ENCODE measurements around the gene MTOR. TPM values are rescaled to one million over a fixed set of nuclear protein-coding genes. Genes with fewer than 3 reads are reported as not detected.
"Not testable (repeated sequence)": the region's sequence is repeated elsewhere in the genome, so short reads cannot be mapped to it uniquely, and the experiment has no call there.

The MTOR gene
- total RNA-seq, 1 donor from 2014 or later = 23.6 TPM

GRCh38 chr1:11067716-11068599 is 194.4 kb downstream of the MTOR start:
- intact Hi-C loops (cut with DNase I) = no loop called here
- no peak overlapping the region for H3K27ac ChIP-seq
- DNase-seq (ENCODE audit: extremely low spot score in 2 of 2) = no peak

GRCh38 chr1:11065796-11066195 is 196.6 kb downstream of the MTOR start:
- no peak for DNase-seq (ENCODE audit: extremely low spot score in 2 of 2)
- Histone ChIP-seq H3K9me3 (no peaks in the 10 kb centered on the region), H3K27ac (no peak overlapping the region), H3K4me3 (no peak overlapping the region), H3K4me1 (peaks cover 9% of the 10 kb centered on the region), H3K27me3 (no peaks in the 10 kb centered on the region), H3K36me3 (peaks cover 0 to 54% of the 10 kb centered on the region in 2 donors)
- TF ChIP-seq POLR2AphosphoS5 (IDR thresholded peaks at IDR 0.05; ENCODE audit: insufficient read depth in 1 of 2, low read depth in 1 of 2) (no peak), CTCF (IDR thresholded peaks at IDR 0.05) (no peak), POLR2A (IDR thresholded peaks at IDR 0.05) (no peak)
- intact Hi-C loops (cut with DNase I) = no loop called here

More at GRCh38 chr1:11067716-11068599, 194.4 kb downstream of the MTOR start:
- H3K36me3 ChIP-seq = peaks cover 0 to 75% of the 10 kb centered on the region in 2 donors
- H3K9me3 ChIP-seq = no peaks in the 10 kb centered on the region
- no peaks in the 10 kb centered on the region for H3K4me1 ChIP-seq
- TF ChIP-seq POLR2AphosphoS5 (IDR thresholded peaks at IDR 0.05; ENCODE audit: insufficient read depth in 1 of 2, low read depth in 1 of 2) (no peak), CTCF (IDR thresholded peaks at IDR 0.05) (no peak), POLR2A (IDR thresholded peaks at IDR 0.05) (no peak)
- H3K4me3 ChIP-seq = no peak overlapping the region
- no peaks in the 10 kb centered on the region for H3K27me3 ChIP-seq

GRCh38 chr1:11064942-11065341 is 197.4 kb downstream of the MTOR start:
- no peak overlapping the region for H3K4me3 ChIP-seq
- DNase-seq (ENCODE audit: extremely low spot score in 2 of 2) = no peak
- no peaks in the 10 kb centered on the region for H3K27me3 ChIP-seq
- H3K9me3 ChIP-seq = no peaks in the 10 kb centered on the region
- peaks cover 0 to 48% of the 10 kb centered on the region in 2 donors for H3K36me3 ChIP-seq
- peaks cover 14% of the 10 kb centered on the region for H3K4me1 ChIP-seq
- intact Hi-C loops (cut with DNase I) = no loop called here
- no peak for TF ChIP-seq POLR2A (IDR thresholded peaks at IDR 0.05)
- no peak for TF ChIP-seq CTCF (IDR thresholded peaks at IDR 0.05)
- TF ChIP-seq POLR2AphosphoS5 (IDR thresholded peaks at IDR 0.05; ENCODE audit: insufficient read depth in 1 of 2, low read depth in 1 of 2) = no peak
- H3K27ac ChIP-seq = no peak overlapping the region

- intact Hi-C loops (cut with DNase I); H3K9me3 ChIP-seq; H3K27ac ChIP-seq; H3K4me3 ChIP-seq; DNase-seq (ENCODE audit: extremely low spot score in 2 of 2); H3K27me3 ChIP-seq: not testable (repeated sequence)
- H3K4me1 ChIP-seq = peaks cover 19% of the 10 kb centered on the region
- peaks cover 0 to 39% of the 10 kb centered on the region in 2 donors for H3K36me3 ChIP-seq
Observed at GRCh38 chr1:11063937-11064537, 198.3 kb downstream of the MTOR start.

- Histone ChIP-seq H3K27me3 (no peaks in the 10 kb centered on the region), H3K4me3 (no peak overlapping the region), H3K36me3 (peaks cover 0 to 29% of the 10 kb centered on the region in 2 donors), H3K4me1 (peaks cover 26% of the 10 kb centered on the region), H3K27ac (no peak overlapping the region), H3K9me3 (no peaks in the 10 kb centered on the region)
- DNase-seq (ENCODE audit: extremely low spot score in 2 of 2) = no peak
- intact Hi-C loops (cut with DNase I) = no loop called here
- no peak for TF ChIP-seq POLR2A (IDR thresholded peaks at IDR 0.05)
- TF ChIP-seq CTCF (IDR thresholded peaks at IDR 0.05) = no peak
- TF ChIP-seq POLR2AphosphoS5 (IDR thresholded peaks at IDR 0.05; ENCODE audit: insufficient read depth in 1 of 2, low read depth in 1 of 2) = no peak
Observed at GRCh38 chr1:11062965-11063401, 199.4 kb downstream of the MTOR start.

Measured in vagina (tissue), 2 donors.